Astrocyte (in vitro differentiated cells and primary cell): ENCODE measurements around the gene MED15. TPM values are rescaled to one million over a fixed set of nuclear protein-coding genes. Genes with fewer than 3 reads are reported as not detected.

Source experiments
- DNase-seq: peaks from one replicate; pipeline ENCODE4 v3.0.0-alpha.2; 2010; ENCODE audit warnings: low read depth
- FAIRE-seq: peaks from 2 replicates; lab custom pipeline; 2011; peaks lifted over from hg19 to GRCh38; lab: Jason Lieb, UNC
- H2AFZ ChIP-seq: 2 replicates; pipeline ENCODE4 v1.6.0; 2012; ENCODE audit warnings: low read depth, low read length, inconsistent platforms
- H3K27ac ChIP-seq: 2 replicates; pipeline ENCODE4 v1.5.1; 2011; ENCODE audit warnings: low read depth, low read length, inconsistent platforms
- H3K27me3 ChIP-seq: 2 replicates; pipeline ENCODE4 v1.6.0; 2011; ENCODE audit warnings: low read length, inconsistent platforms; ENCODE audit not compliant: insufficient read depth
- H3K36me3 ChIP-seq: 2 replicates; pipeline ENCODE4 v1.5.1; 2011; ENCODE audit warnings: low read length, inconsistent platforms; ENCODE audit not compliant: insufficient read depth
- H3K4me1 ChIP-seq: 2 replicates; pipeline ENCODE4 v1.5.1; 2011; ENCODE audit warnings: low read length, inconsistent platforms; ENCODE audit not compliant: insufficient read depth
- H3K4me2 ChIP-seq: 2 replicates; pipeline ENCODE4 v1.6.0; 2012; ENCODE audit warnings: low read length, inconsistent platforms
- H3K4me3 ChIP-seq: 2 replicates; pipeline ENCODE4 v1.5.1; 2011; ENCODE audit warnings: low read depth, mild to moderate bottlenecking, low read length, inconsistent platforms; ENCODE audit not compliant: insufficient read depth
- H3K79me2 ChIP-seq: 2 replicates; pipeline ENCODE4 v1.6.0; 2012; ENCODE audit warnings: mild to moderate bottlenecking, low read length, inconsistent platforms; ENCODE audit not compliant: insufficient read depth
- H3K9ac ChIP-seq: 2 replicates; pipeline ENCODE4 v1.6.0; 2012; ENCODE audit warnings: mild to moderate bottlenecking, low read length, inconsistent platforms
- H3K9me3 ChIP-seq: 2 replicates; pipeline ENCODE4 v1.5.1; 2012; ENCODE audit warnings: low read depth, mild to moderate bottlenecking, low read length, inconsistent platforms; ENCODE audit not compliant: insufficient read depth
- H4K20me1 ChIP-seq: 2 replicates; pipeline ENCODE4 v1.6.0; 2012; ENCODE audit warnings: low read length, inconsistent platforms; ENCODE audit not compliant: insufficient read depth
- H3K27ac Mint-ChIP-seq: one replicate; pipeline ENCODE4 v1.8.0; 2021; ENCODE audit warnings: mild to moderate bottlenecking, mixed read lengths; ENCODE audit not compliant: unreplicated experiment
- H3K27me3 Mint-ChIP-seq: one replicate; pipeline ENCODE4 v1.8.0; 2021; ENCODE audit warnings: low read depth, mixed read lengths; ENCODE audit not compliant: unreplicated experiment
- H3K36me3 Mint-ChIP-seq: one replicate; pipeline ENCODE4 v1.8.0; 2021; ENCODE audit warnings: low read depth, mixed read lengths; ENCODE audit not compliant: unreplicated experiment
- H3K4me1 Mint-ChIP-seq: one replicate; pipeline ENCODE4 v1.8.0; 2021; ENCODE audit warnings: low read depth, mixed read lengths; ENCODE audit not compliant: unreplicated experiment
- H3K4me3 Mint-ChIP-seq: one replicate; pipeline ENCODE4 v1.8.0; 2021; ENCODE audit warnings: mild to moderate bottlenecking, moderate library complexity, mixed read lengths; ENCODE audit not compliant: unreplicated experiment
- H3K9me3 Mint-ChIP-seq: one replicate; pipeline ENCODE4 v1.8.0; 2021; ENCODE audit warnings: mild to moderate bottlenecking, mixed read lengths; ENCODE audit not compliant: unreplicated experiment
- CTCF ChIP-seq: IDR thresholded peaks from 2 replicates; pipeline ENCODE4 v1.5.1; 2011; ENCODE audit warnings: low read depth, mild to moderate bottlenecking, inconsistent platforms, low read length, moderate library complexity; ENCODE audit not compliant: insufficient read depth
- EZH2 ChIP-seq: IDR thresholded peaks from 2 replicates; pipeline ENCODE4 v1.6.1; 2012; ENCODE audit warnings: mild to moderate bottlenecking, low read length, inconsistent platforms; ENCODE audit not compliant: insufficient read depth
- total RNA-seq: library from RNA; stranded (reverse); gene quantifications from 2 replicates; pipeline ENCODE4 v1.2.1, GENCODE V29; 2021

MED15 gene
- total RNA-seq, 1 donor from 2014 or later, result 153 TPM

GRCh38 chr22:20551805-20552442, 44.5 kb downstream of the MED15 start:
- Mint-ChIP-seq H3K4me3 (no peak overlapping the region), H3K27ac (peak overlapping the region; percentile 75), H3K9me3 (no peaks in the 10 kb centered on the region), H3K36me3 (peaks cover 27% of the 10 kb centered on the region), H3K4me1 (peaks cover 56% of the 10 kb centered on the region), H3K27me3 (no peaks in the 10 kb centered on the region)
- no peak for DNase-seq
- H3K27ac ChIP-seq, result peak overlapping the region; percentile 83
- no peak for FAIRE-seq
- peak; percentile 28 for TF ChIP-seq CTCF
- TF ChIP-seq EZH2, result no peak
- H3K4me3 ChIP-seq, result no peak overlapping the region
- H3K9me3 ChIP-seq, result no peaks in the 10 kb centered on the region
- H3K4me1 ChIP-seq, result peaks cover 45% of the 10 kb centered on the region
- peak overlapping the region; percentile 74 for H3K9ac ChIP-seq
- peaks cover 90% of the 10 kb centered on the region for H3K79me2 ChIP-seq
- peaks cover 26% of the 10 kb centered on the region for H3K36me3 ChIP-seq
- H3K27me3 ChIP-seq, result no peaks in the 10 kb centered on the region
- peaks cover 91% of the 10 kb centered on the region for H4K20me1 ChIP-seq
- peak overlapping the region; percentile 61 for H3K4me2 ChIP-seq
- no peak overlapping the region for H2AFZ ChIP-seq

GRCh38 chr22:20552443-20553401, 45.3 kb downstream of the MED15 start:
- H3K27me3 ChIP-seq, result no peaks in the 10 kb centered on the region
- Mint-ChIP-seq H3K9me3 (no peaks in the 10 kb centered on the region), H3K36me3 (peaks cover 32% of the 10 kb centered on the region), H3K27ac (peak overlapping the region; percentile 81), H3K27me3 (no peaks in the 10 kb centered on the region), H3K4me3 (peak overlapping the region; percentile 62), H3K4me1 (peaks cover 61% of the 10 kb centered on the region)
- DNase-seq (no peak), FAIRE-seq (no peak)
- H4K20me1 ChIP-seq, result peaks cover 98% of the 10 kb centered on the region
- H3K9ac ChIP-seq, result peak overlapping the region; percentile 74
- peaks cover 90% of the 10 kb centered on the region for H3K79me2 ChIP-seq
- peak overlapping the region; percentile 61 for H3K4me2 ChIP-seq
- H2AFZ ChIP-seq, result no peak overlapping the region
- peaks cover 52% of the 10 kb centered on the region for H3K4me1 ChIP-seq
- TF ChIP-seq CTCF, result no peak
- no peak for TF ChIP-seq EZH2
- no peaks in the 10 kb centered on the region for H3K9me3 ChIP-seq
- H3K27ac ChIP-seq, result peak overlapping the region; percentile 83
- H3K36me3 ChIP-seq, result peaks cover 32% of the 10 kb centered on the region
- H3K4me3 ChIP-seq, result no peak overlapping the region
